Inflammatory macrophage (primary cell): Measurements from ENCODE around the gene PEG3.

ENCODE experiments used
- DNase-seq, 2 donors: peaks; one replicate each; pipeline ENCODE4 v3.0.0-alpha.2; 2020 to 2022

Gene PEG3

GRCh38 chr19:56806639-56807038 lies 33.9 kb downstream of the PEG3 start:
- DNase-seq, result no peak
